Endothelial cell of umbilical vein (primary cell): ENCODE data around the gene DDX42.

Experiments
- JUN ChIP-seq: IDR thresholded peaks from 2 replicates; pipeline ENCODE4 v1.6.1; 2011; ENCODE audit warnings: borderline replicate concordance, low read depth; ENCODE audit not compliant: insufficient read length, insufficient read depth
- POLR2AphosphoS5 ChIP-seq: IDR thresholded peaks from 2 replicates; pipeline ENCODE4 v1.6.1; 2012; ENCODE audit warnings: low read depth, mild to moderate bottlenecking, control low read depth, low read length, moderate library complexity; ENCODE audit not compliant: insufficient read depth

DNA sequence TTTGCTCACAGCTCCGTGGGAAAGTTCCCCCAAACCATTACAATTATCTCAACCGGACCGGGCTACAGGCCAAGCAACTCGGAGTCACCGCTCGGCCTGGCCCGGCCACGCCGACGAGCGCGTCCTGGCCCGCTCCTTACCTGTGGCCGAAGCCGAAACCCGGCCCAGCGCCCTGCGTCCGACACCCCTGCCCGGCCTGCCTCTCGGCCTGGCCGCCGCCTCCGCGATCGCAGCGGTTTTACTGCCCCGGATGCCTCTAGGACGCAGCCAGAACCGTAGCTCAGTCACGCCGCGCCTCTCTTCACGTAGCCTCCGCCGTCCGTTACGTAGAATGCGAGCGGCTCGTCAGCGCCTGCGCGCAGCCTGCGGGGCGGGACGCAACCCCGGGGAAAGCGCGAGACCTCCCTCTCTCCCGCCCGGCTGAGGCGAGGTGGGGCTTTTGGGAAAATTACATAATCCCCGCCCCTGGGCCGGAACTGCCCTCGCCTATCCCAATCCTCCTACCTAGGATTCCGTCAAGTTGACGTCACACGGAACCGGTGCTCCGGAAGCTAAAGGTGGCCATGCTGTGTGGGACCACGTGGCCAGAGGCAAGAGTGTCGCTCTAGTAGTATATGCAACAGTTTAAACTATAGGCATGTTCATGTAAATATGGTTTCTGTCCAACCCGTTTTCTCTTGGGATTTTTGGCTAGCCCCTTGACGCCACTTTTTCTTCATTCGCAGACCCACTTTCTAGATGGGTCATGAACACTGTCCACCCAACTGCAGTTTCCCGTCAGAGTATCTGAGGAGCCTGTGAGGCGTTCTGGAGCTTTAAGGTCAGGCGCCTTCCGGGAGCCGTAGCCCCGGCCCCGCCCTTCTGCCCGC, 464 bp upstream of the DDX42 start, which contains the start of gene CCDC47:
- peak; percentile 61 for TF ChIP-seq JUN
- TF ChIP-seq POLR2AphosphoS5 = peak; percentile 84
